ENCODE data around the gene MORC3.

GRCh38 chr21:36344931-36345330 is 24.9 kb downstream of the MORC3 start:
- TF ChIP-seq RBFOX2 (IDR thresholded peaks at IDR 0.05; ENCODE audit: low read depth, low read length), result no peak
- no peak for TF ChIP-seq IRF2 (CRISPR knock-in tag; IDR thresholded peaks at IDR 0.05)
- no peak for TF ChIP-seq NFYB (IDR thresholded peaks at IDR 0.05; ENCODE audit: extremely low read depth, insufficient read length)
- no peak for TF ChIP-seq CCNT2 (IDR thresholded peaks at IDR 0.05; ENCODE audit: borderline replicate concordance, extremely low read depth, insufficient read length, low read depth, low read length)
